ENCODE results near the gene NKAIN2.

DNA sequence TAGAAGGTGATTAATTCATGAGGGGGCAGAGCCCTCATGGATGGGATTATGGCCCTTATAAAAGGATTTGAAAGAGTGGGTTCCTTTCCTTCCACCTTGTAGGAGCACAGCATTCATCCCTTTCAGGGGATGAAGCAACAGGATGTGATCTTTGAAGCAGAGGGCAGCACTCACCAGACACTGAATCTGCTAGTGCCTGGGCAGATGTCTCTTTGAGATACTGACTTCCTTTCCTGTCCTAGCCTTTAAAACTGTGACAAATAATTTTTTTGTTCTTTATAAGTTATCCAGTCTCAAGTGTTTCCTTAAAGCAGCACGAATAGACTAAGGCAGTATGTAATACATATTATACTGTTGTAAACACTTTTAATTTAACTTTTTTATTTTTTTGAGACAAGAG is 620.0 kb downstream of the NKAIN2 start:
- TF ChIP-seq POLR2A (IDR thresholded peaks at IDR 0.05; ENCODE audit: low read depth, low read length) (no peak), GATA2 (IDR thresholded peaks at IDR 0.05; ENCODE audit: insufficient read depth, insufficient read length, low read depth, low read length) (no peak)
- TF ChIP-seq, protein P1, sequence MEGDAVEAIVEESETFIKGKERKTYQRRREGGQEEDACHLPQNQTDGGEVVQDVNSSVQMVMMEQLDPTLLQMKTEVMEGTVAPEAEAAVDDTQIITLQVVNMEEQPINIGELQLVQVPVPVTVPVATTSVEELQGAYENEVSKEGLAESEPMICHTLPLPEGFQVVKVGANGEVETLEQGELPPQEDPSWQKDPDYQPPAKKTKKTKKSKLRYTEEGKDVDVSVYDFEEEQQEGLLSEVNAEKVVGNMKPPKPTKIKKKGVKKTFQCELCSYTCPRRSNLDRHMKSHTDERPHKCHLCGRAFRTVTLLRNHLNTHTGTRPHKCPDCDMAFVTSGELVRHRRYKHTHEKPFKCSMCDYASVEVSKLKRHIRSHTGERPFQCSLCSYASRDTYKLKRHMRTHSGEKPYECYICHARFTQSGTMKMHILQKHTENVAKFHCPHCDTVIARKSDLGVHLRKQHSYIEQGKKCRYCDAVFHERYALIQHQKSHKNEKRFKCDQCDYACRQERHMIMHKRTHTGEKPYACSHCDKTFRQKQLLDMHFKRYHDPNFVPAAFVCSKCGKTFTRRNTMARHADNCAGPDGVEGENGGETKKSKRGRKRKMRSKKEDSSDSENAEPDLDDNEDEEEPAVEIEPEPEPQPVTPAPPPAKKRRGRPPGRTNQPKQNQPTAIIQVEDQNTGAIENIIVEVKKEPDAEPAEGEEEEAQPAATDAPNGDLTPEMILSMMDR (IDR thresholded peaks at IDR 0.05; ENCODE audit: extremely low read depth in 1 of 2, insufficient read depth in 1 of 2, low read depth in 1 of 2, low read length in 2 of 2) = no peak
